WTC11 (cell line): ENCODE results near the gene GNS. TPM values are rescaled to one million over a fixed set of nuclear protein-coding genes. Genes with fewer than 3 reads are reported as not detected.

Source experiments
- ATAC-seq: fragments of 200-7000 bp; cut with Tn5 transposase; 2 replicates; pipeline ENCODE4 v1.10.0; 2021; ENCODE audit warnings: mild to moderate bottlenecking, moderate library complexity
- CTCF ChIA-PET: fragments of 300-600 bp; sonication (Branson Sonifier 250); formaldehyde crosslinking; loops from one replicate; lab custom pipeline; 2021; ENCODE audit warnings: antibody characterized with exemption; lab: Charles Lee
- POLR2A ChIA-PET: fragments of 350-600 bp; sonication (Branson Sonifier 250); formaldehyde crosslinking; loops from one replicate; lab custom pipeline; 2021; ENCODE audit warnings: antibody characterized with exemption; lab: Charles Lee
- DNase-seq: peaks from one replicate; pipeline ENCODE4 v3.0.0; 2021; ENCODE audit warnings: low spot score
- H3K27ac Mint-ChIP-seq: 2 replicates; pipeline ENCODE4 v1.8.0; 2021; ENCODE audit warnings: mixed read lengths
- H3K27me3 Mint-ChIP-seq: 2 replicates; pipeline ENCODE4 v1.8.0; 2021; ENCODE audit warnings: low read depth, mild to moderate bottlenecking, moderate library complexity, mixed read lengths
- H3K36me3 Mint-ChIP-seq: 2 replicates; pipeline ENCODE4 v1.8.0; 2021; ENCODE audit warnings: mixed read lengths
- H3K4me1 Mint-ChIP-seq: 2 replicates; pipeline ENCODE4 v1.8.0; 2022; ENCODE audit warnings: mixed read lengths
- H3K4me3 Mint-ChIP-seq: 2 replicates; pipeline ENCODE4 v1.8.0; 2021; ENCODE audit warnings: mild to moderate bottlenecking, moderate library complexity, mixed read lengths
- H3K9me3 Mint-ChIP-seq: 2 replicates; pipeline ENCODE4 v1.8.0; 2021; ENCODE audit warnings: mixed read lengths
- ATF1 ChIP-seq: sonication (generic); formaldehyde crosslinking; IDR thresholded peaks from 2 replicates; pipeline ENCODE4 v1.8.1; 2023; ENCODE audit warnings: mild to moderate bottlenecking, moderate library complexity, missing genetic modification reagents
- ATF2 ChIP-seq: sonication (generic); formaldehyde crosslinking; IDR thresholded peaks from 2 replicates; pipeline ENCODE4 v1.8.1; 2022; ENCODE audit warnings: low read depth, missing genetic modification reagents, borderline replicate concordance
- CREM ChIP-seq: sonication (generic); formaldehyde crosslinking; IDR thresholded peaks from 2 replicates; pipeline ENCODE4 v1.8.1; 2022; ENCODE audit warnings: mild to moderate bottlenecking, missing genetic modification reagents, moderate library complexity
- ELF4 ChIP-seq: sonication (generic); formaldehyde crosslinking; IDR thresholded peaks from 2 replicates; pipeline ENCODE4 v1.8.1; 2022; ENCODE audit warnings: low read depth, mild to moderate bottlenecking, moderate library complexity, missing genetic modification reagents
- GTF2I ChIP-seq: fragments of 250-450 bp; sonication (Bioruptor Pico); conservative IDR thresholded peaks from 2 replicates; pipeline ENCODE4 v1.4.0; 2021; ENCODE audit warnings: mild to moderate bottlenecking
- KAT7 ChIP-seq: sonication (generic); formaldehyde crosslinking; IDR thresholded peaks from 2 replicates; pipeline ENCODE4 v1.8.1; 2023; ENCODE audit warnings: missing genetic modification reagents, mild to moderate bottlenecking, borderline replicate concordance
- NFYB ChIP-seq: sonication (generic); formaldehyde crosslinking; conservative IDR thresholded peaks from 2 replicates; pipeline ENCODE4 v1.8.0; 2022; ENCODE audit warnings: low read depth, missing genetic modification reagents
- PREB ChIP-seq: sonication (generic); formaldehyde crosslinking; IDR thresholded peaks from 2 replicates; pipeline ENCODE4 v1.8.1; 2022; ENCODE audit warnings: mild to moderate bottlenecking, missing genetic modification reagents, moderate library complexity, borderline replicate concordance
- RELA ChIP-seq: sonication (generic); formaldehyde crosslinking; IDR thresholded peaks from 2 replicates; pipeline ENCODE4 v1.8.1; 2022; ENCODE audit warnings: missing genetic modification reagents, mild to moderate bottlenecking, borderline replicate concordance
- SOX15 ChIP-seq: fragments of 250-450 bp; sonication (Bioruptor Pico); IDR thresholded peaks from 2 replicates; pipeline ENCODE4 v1.9.0; 2021; ENCODE audit warnings: mild to moderate bottlenecking
- USF1 ChIP-seq: sonication (generic); formaldehyde crosslinking; IDR thresholded peaks from 2 replicates; pipeline ENCODE4 v1.8.0; 2022; ENCODE audit warnings: mild to moderate bottlenecking, missing genetic modification reagents
- ZNF121 ChIP-seq: sonication (generic); formaldehyde crosslinking; IDR thresholded peaks from 2 replicates; pipeline ENCODE4 v1.8.0; 2023; ENCODE audit warnings: missing genetic modification reagents
- ZNF263 ChIP-seq: sonication (generic); formaldehyde crosslinking; IDR thresholded peaks from 2 replicates; pipeline ENCODE4 v1.8.1; 2022; ENCODE audit warnings: low read depth, mild to moderate bottlenecking, moderate library complexity, missing genetic modification reagents
- total RNA-seq: library from RNA; stranded (reverse); gene quantifications from 3 replicates; pipeline ENCODE4 v1.2.3, GENCODE V29; 2021
- TF ChIP-seq, protein P1 (sequence below): sonication (generic); formaldehyde crosslinking; conservative IDR thresholded peaks from 2 replicates; pipeline ENCODE4 v1.8.1; 2022; ENCODE audit warnings: mild to moderate bottlenecking, missing genetic modification reagents
- TF ChIP-seq, protein P2 (sequence below): sonication (generic); formaldehyde crosslinking; IDR thresholded peaks from 2 replicates; pipeline ENCODE4 v1.8.0; 2023; ENCODE audit warnings: missing genetic modification reagents
- TF ChIP-seq, protein P3 (sequence below): sonication (generic); formaldehyde crosslinking; IDR thresholded peaks from 2 replicates; pipeline ENCODE4 v1.8.0; 2022; ENCODE audit warnings: mild to moderate bottlenecking, missing genetic modification reagents
- TF ChIP-seq, protein P4 (sequence below): sonication (generic); formaldehyde crosslinking; IDR thresholded peaks from 2 replicates; pipeline ENCODE4 v1.8.1; 2023; ENCODE audit warnings: mild to moderate bottlenecking, missing genetic modification reagents

Gene GNS
- total RNA-seq, 1 experiment from 2014 or later: 24.7 TPM

GRCh38 chr12:64746663-64747062 is 12.5 kb downstream of the GNS start (continued):
- TF ChIP-seq GTF2I (CRISPR knock-in tag): no peak

DNA sequence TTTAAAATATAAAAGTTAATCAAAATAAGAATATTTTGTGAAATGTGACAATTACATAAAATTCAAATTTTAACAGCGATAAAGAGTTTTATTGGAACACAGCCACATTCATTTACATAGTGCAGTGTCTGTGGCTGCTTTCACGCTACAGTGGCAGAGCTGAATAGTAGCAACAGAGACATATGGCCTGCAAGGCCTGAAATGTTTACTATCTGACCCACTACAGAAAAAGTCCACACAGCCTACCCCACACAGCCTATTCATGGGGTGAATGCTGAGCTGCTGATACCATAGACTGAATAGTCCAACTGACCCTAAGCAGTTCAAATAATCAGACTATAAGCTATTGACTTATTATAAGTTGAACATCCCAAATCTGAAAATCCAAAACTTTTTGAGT is 13.2 kb downstream of the GNS start:
- peaks cover 60% of the 10 kb centered on the region for H3K36me3 Mint-ChIP-seq
- no peaks in the 10 kb centered on the region for H3K4me1 Mint-ChIP-seq
- ATAC-seq: no peak
- H3K27ac Mint-ChIP-seq: no peak overlapping the region
- ChIA-PET CTCF (interaction anchor here (0.6 to 1.6 kb wide), 2 partner anchors 43 to 50 kb away, joined by 4 to 5 read pairs; no protein-coding TSS in a partner anchor), POLR2A (no interaction called here)
- no peaks in the 10 kb centered on the region for H3K27me3 Mint-ChIP-seq
- no peak overlapping the region for H3K4me3 Mint-ChIP-seq
- H3K9me3 Mint-ChIP-seq: peaks cover 5% of the 10 kb centered on the region
- TF ChIP-seq ZNF121 (CRISPR knock-in tag) (no peak), ELF4 (CRISPR knock-in tag) (no peak), ATF1 (no peak), ZNF263 (CRISPR knock-in tag) (no peak), KAT7 (CRISPR knock-in tag) (no peak), CREM (no peak), USF1 (no peak), NFYB (CRISPR knock-in tag) (no peak), ATF2 (no peak)
- TF ChIP-seq, protein P1, sequence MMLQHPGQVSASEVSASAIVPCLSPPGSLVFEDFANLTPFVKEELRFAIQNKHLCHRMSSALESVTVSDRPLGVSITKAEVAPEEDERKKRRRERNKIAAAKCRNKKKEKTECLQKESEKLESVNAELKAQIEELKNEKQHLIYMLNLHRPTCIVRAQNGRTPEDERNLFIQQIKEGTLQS: no peak
- TF ChIP-seq, all 79 proteins: peak for 0
- DNase-seq: no peak

- ChIA-PET POLR2A (no interaction called here), CTCF (interaction anchor here (0.6 kb wide), 1 partner anchor 23 kb away, joined by 3 read pairs; no protein-coding TSS in a partner anchor)
- DNase-seq (no peak), ATAC-seq (no peak)
- H3K9me3 Mint-ChIP-seq: peaks cover 5% of the 10 kb centered on the region
- H3K36me3 Mint-ChIP-seq: peaks cover 59% of the 10 kb centered on the region
- no peaks in the 10 kb centered on the region for H3K27me3 Mint-ChIP-seq
- TF ChIP-seq SOX15 (no peak), NFYB (CRISPR knock-in tag) (no peak), ATF2 (no peak), RELA (no peak), PREB (no peak)
- TF ChIP-seq, protein P2, sequence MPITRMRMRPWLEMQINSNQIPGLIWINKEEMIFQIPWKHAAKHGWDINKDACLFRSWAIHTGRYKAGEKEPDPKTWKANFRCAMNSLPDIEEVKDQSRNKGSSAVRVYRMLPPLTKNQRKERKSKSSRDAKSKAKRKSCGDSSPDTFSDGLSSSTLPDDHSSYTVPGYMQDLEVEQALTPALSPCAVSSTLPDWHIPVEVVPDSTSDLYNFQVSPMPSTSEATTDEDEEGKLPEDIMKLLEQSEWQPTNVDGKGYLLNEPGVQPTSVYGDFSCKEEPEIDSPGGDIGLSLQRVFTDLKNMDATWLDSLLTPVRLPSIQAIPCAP (CRISPR knock-in tag): no peak
- TF ChIP-seq, protein P3, sequence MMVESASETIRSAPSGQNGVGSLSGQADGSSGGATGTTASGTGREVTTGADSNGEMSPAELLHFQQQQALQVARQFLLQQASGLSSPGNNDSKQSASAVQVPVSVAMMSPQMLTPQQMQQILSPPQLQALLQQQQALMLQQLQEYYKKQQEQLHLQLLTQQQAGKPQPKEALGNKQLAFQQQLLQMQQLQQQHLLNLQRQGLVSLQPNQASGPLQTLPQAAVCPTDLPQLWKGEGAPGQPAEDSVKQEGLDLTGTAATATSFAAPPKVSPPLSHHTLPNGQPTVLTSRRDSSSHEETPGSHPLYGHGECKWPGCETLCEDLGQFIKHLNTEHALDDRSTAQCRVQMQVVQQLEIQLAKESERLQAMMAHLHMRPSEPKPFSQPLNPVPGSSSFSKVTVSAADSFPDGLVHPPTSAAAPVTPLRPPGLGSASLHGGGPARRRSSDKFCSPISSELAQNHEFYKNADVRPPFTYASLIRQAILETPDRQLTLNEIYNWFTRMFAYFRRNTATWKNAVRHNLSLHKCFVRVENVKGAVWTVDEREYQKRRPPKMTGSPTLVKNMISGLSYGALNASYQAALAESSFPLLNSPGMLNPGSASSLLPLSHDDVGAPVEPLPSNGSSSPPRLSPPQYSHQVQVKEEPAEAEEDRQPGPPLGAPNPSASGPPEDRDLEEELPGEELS (CRISPR knock-in tag): no peak
- TF ChIP-seq, protein P4, sequence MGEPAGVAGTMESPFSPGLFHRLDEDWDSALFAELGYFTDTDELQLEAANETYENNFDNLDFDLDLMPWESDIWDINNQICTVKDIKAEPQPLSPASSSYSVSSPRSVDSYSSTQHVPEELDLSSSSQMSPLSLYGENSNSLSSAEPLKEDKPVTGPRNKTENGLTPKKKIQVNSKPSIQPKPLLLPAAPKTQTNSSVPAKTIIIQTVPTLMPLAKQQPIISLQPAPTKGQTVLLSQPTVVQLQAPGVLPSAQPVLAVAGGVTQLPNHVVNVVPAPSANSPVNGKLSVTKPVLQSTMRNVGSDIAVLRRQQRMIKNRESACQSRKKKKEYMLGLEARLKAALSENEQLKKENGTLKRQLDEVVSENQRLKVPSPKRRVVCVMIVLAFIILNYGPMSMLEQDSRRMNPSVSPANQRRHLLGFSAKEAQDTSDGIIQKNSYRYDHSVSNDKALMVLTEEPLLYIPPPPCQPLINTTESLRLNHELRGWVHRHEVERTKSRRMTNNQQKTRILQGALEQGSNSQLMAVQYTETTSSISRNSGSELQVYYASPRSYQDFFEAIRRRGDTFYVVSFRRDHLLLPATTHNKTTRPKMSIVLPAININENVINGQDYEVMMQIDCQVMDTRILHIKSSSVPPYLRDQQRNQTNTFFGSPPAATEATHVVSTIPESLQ (CRISPR knock-in tag): no peak
- no peaks in the 10 kb centered on the region for H3K4me1 Mint-ChIP-seq
- H3K4me3 Mint-ChIP-seq: no peak overlapping the region
- H3K27ac Mint-ChIP-seq: no peak overlapping the region
Observed at GRCh38 chr12:64745259-64745807, 13.9 kb downstream of the GNS start.
